GM20000 (cell line): ENCODE results near the gene ADAMTSL1.

Experiments
- DNase-seq: peaks from one replicate; pipeline ENCODE4 v3.0.0; 2012; ENCODE audit warnings: low spot score
- TF ChIP-seq, protein P1 (sequence below): IDR thresholded peaks from 2 replicates; pipeline ENCODE4 v1.5.1; 2012; ENCODE audit warnings: mild to moderate bottlenecking, control low read depth; ENCODE audit errors: extremely low read depth, missing control alignments

The ADAMTSL1 gene

DNA sequence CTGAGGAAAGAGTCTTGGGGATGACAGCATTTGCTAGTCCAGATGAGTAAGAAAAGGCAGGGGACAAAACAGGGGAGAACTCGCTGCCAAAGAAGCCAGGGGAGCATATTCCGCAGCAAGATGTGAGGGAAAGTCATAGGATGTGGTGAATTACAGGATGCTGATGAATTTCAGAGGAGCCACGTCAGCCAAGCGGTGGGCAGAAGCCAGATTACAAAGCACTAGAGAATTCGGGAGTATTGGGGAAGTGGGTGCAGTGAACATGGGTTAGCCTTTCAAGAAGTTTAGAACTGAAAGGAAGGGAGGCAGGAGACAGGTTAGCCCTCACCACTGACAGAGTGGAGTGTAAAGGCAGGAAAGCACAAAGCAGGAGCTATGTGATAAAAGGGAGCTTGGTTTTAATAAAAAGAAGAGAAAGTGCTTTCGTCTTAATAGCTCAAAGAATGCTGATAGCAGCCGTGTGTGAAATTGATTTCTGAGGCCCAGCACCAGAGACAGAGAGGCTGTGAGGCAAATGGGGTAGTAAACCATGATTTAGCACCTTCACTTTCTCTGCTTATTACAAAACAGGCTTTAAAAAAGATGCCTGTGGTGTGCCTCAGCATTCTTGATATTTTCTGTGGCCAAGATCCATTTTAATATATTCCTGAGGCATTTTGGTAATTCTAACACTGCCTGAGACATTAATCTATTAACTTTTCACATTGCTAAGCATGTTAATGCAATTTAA is 16.9 kb downstream of the ADAMTSL1 start:
- DNase-seq = no peak

GRCh38 chr9:18492612-18493011 is 18.7 kb downstream of the ADAMTSL1 start:
- DNase-seq = no peak
- TF ChIP-seq, protein P1, sequence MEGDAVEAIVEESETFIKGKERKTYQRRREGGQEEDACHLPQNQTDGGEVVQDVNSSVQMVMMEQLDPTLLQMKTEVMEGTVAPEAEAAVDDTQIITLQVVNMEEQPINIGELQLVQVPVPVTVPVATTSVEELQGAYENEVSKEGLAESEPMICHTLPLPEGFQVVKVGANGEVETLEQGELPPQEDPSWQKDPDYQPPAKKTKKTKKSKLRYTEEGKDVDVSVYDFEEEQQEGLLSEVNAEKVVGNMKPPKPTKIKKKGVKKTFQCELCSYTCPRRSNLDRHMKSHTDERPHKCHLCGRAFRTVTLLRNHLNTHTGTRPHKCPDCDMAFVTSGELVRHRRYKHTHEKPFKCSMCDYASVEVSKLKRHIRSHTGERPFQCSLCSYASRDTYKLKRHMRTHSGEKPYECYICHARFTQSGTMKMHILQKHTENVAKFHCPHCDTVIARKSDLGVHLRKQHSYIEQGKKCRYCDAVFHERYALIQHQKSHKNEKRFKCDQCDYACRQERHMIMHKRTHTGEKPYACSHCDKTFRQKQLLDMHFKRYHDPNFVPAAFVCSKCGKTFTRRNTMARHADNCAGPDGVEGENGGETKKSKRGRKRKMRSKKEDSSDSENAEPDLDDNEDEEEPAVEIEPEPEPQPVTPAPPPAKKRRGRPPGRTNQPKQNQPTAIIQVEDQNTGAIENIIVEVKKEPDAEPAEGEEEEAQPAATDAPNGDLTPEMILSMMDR = no peak

More for the DNA sequence above, 16.9 kb downstream of the ADAMTSL1 start:
- TF ChIP-seq, protein P1 = no peak

DNA sequence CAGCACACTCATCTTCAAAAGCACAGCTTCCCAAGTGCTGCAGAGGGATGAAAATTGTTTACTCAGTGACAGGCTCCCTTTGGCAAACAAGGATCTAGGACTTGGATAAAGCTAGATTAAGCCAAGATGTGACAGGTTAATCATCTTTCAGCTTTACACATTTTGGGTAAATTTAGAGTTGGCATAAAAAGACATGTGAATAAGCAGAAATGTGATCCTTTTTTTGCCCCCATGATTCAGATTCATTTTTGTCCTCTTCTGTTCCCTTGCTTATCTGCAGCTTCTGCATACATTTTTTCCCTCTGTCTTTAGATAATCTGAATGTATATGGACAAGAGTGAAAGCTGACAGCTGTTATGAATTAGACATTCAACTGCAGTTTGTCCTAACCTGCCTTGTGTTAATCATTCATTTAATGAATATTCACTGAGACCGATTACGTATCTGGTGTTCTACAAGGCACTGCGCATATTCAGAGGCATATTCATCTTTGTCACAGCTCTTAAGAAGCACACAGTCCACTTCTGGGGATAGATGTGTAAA is 19.6 kb downstream of the ADAMTSL1 start:
- TF ChIP-seq, protein P1 = no peak
- no peak for DNase-seq

DNA sequence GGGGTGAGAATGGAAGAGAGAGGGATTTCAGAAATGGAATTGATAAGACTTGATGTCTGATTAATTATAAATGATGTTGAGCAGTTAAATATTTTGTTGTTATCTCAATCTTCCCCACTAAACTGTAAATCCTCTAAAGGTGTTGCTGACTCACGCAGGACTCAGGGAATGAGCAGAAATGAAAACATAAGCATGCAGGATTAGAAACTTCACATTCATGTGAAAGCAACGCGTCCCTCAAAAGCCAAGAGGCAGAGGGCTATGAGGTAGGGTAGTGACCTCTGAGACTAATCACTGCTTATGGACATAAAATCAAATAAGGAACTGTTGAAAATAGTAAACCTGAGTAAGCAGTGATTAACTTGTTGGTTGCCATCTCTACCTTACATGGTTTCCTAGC is 21.1 kb downstream of the ADAMTSL1 start:
- no peak for DNase-seq
- TF ChIP-seq, protein P1 = no peak

DNA sequence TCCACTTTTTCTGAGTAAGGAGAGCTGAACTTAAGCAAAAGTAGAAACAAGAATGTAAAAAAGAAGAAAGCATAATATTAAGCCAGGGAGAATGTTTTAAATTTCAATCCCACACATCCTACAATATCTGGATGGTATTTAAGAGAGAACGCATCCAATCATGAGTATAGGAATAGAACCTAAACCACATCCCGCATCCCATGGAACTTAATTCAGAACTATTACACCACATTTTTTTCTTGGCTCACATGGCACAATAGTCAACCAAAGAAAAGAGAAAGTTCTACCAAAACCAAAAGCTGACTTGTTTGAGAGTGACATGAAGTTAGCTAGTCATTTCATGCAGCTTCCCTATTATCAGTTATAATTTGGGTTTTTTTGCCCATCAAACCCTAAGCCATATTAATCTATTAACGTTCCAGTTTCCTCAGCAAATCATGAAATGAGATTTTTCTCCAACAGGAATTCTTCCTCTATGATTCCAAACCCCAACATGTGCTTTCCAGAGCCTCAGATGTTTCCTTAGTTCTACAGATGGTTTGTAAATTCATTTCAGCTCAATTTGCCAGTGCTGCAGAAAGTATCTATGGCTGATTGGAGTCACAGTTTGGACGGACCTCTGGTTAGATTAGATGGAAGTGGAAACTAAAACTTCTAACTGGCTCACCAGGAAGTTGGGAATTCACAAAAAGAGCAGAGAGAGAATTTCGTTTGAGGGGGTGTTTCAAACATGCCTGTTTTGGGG is 22.5 kb downstream of the ADAMTSL1 start:
- TF ChIP-seq, protein P1 = no peak
- DNase-seq = no peak

DNA sequence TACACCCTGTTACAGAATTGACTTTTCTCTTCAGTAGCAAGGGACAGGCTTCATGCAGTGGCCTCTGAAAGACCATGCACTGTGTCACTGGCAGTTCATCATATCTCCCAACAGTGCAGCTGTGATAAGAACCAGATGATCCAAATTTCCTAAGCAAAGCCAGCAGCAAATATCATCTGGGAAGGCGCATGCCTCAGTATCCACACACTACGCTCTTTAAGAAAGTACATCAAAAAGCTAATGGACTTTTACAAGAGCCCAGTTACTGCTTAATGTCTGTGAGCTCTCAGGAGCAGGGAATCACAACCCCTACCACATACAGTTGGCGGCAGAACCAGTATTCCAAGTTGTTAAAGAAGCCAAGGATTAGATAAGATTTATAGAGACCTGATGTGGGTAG is 25.1 kb downstream of the ADAMTSL1 start:
- DNase-seq = no peak
- TF ChIP-seq, protein P1 = no peak

DNA sequence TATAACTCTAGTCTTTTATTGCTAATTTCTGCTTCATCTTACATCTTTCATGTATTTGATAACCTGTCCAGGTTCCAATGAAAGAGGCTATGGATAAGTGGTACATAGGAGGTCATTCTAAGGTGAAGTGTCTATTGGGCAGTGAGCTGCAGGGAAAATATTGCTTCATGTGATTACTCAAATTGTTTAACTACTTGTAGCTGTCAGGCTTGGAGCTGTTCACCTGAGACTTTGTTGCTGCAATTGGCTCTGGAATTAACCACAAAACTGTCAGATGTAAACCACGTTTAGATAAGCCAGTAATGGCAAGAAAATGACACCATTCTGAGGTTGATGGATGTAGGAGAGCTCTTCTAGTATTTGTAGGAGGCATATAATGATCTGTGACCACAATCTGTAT is 26.0 kb downstream of the ADAMTSL1 start:
- DNase-seq = no peak
- TF ChIP-seq, protein P1 = no peak
